ENCODE measurements around the gene PRR35. TPM values are rescaled to one million over a fixed set of nuclear protein-coding genes. Genes with fewer than 3 reads are reported as not detected.

PRR35 gene
- total RNA-seq, 4 donors from 2014 or later = not detected

DNA sequence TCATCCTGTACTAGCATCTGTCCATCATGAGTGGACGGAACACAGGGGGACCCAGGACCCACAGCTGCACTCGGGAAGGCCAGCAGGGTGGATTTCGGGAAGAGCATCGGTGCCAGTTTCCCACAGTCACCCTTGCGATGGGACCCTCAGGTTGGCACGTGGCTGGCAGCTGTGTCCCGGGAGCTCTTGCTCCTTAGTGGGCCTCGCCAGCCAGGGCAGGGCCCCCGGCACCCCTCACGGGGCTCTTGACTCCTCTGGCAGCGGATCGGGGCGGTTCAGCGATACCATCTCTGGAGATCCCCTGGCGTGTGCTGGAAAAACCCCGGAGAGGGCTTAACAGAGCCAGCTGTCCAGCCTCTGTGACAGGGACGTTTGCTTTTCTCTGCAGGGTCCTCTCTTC is 23.4 kb upstream of the PRR35 start:
- Histone ChIP-seq H3K27me3 (no peaks in the 10 kb centered on the region), H3K9me3 (no peaks in the 10 kb centered on the region), H3K4me1 (no peaks in the 10 kb centered on the region), H3K4me3 (replicated peaks in 1 of 3) (no peak overlapping the region), H3K27ac (no peak overlapping the region), H3K36me3 (no peaks in the 10 kb centered on the region)
- TF ChIP-seq, protein P1, sequence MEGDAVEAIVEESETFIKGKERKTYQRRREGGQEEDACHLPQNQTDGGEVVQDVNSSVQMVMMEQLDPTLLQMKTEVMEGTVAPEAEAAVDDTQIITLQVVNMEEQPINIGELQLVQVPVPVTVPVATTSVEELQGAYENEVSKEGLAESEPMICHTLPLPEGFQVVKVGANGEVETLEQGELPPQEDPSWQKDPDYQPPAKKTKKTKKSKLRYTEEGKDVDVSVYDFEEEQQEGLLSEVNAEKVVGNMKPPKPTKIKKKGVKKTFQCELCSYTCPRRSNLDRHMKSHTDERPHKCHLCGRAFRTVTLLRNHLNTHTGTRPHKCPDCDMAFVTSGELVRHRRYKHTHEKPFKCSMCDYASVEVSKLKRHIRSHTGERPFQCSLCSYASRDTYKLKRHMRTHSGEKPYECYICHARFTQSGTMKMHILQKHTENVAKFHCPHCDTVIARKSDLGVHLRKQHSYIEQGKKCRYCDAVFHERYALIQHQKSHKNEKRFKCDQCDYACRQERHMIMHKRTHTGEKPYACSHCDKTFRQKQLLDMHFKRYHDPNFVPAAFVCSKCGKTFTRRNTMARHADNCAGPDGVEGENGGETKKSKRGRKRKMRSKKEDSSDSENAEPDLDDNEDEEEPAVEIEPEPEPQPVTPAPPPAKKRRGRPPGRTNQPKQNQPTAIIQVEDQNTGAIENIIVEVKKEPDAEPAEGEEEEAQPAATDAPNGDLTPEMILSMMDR (IDR thresholded peaks at IDR 0.05) = no peak
- TF ChIP-seq POLR2A (IDR thresholded peaks at IDR 0.05) = no peak
- WGBS, 2 donors = 90% methylated on average over 3 to 8 of the region's 17 CpGs
- DNase-seq = no peak
- intact Hi-C loops (cut with DNase I) = no loop called here

GRCh38 chr16:537415-538335 is 22.5 kb upstream of the PRR35 start:
- no peak overlapping the region for H3K4me3 ChIP-seq (replicated peaks in 1 of 3)
- H3K9me3 ChIP-seq = no peaks in the 10 kb centered on the region
- H3K4me1 ChIP-seq = no peaks in the 10 kb centered on the region
- no peaks in the 10 kb centered on the region for H3K27me3 ChIP-seq
- H3K36me3 ChIP-seq = no peaks in the 10 kb centered on the region
- no peak overlapping the region for H3K27ac ChIP-seq
- WGBS, 2 donors = 95 to 96% methylated on average over 45 to 59 of the region's 60 CpGs
- no peak for TF ChIP-seq POLR2A (IDR thresholded peaks at IDR 0.05)
- no peak for DNase-seq
- intact Hi-C loops (cut with DNase I) = no loop called here

GRCh38 chr16:539901-540530 is 20.2 kb upstream of the PRR35 start:
- Histone ChIP-seq H3K27me3 (no peaks in the 10 kb centered on the region), H3K27ac (no peak overlapping the region), H3K4me1 (no peaks in the 10 kb centered on the region), H3K36me3 (no peaks in the 10 kb centered on the region), H3K4me3 (replicated peaks in 1 of 3) (no peak overlapping the region), H3K9me3 (no peaks in the 10 kb centered on the region)
- no peak for DNase-seq
- TF ChIP-seq POLR2A (IDR thresholded peaks at IDR 0.05) = no peak
- TF ChIP-seq, protein P1 (IDR thresholded peaks at IDR 0.05) = no peak
- intact Hi-C loops (cut with DNase I) = no loop called here
- 89 to 90% methylated on average over 20 of the region's 34 CpGs for WGBS, 2 donors

DNA sequence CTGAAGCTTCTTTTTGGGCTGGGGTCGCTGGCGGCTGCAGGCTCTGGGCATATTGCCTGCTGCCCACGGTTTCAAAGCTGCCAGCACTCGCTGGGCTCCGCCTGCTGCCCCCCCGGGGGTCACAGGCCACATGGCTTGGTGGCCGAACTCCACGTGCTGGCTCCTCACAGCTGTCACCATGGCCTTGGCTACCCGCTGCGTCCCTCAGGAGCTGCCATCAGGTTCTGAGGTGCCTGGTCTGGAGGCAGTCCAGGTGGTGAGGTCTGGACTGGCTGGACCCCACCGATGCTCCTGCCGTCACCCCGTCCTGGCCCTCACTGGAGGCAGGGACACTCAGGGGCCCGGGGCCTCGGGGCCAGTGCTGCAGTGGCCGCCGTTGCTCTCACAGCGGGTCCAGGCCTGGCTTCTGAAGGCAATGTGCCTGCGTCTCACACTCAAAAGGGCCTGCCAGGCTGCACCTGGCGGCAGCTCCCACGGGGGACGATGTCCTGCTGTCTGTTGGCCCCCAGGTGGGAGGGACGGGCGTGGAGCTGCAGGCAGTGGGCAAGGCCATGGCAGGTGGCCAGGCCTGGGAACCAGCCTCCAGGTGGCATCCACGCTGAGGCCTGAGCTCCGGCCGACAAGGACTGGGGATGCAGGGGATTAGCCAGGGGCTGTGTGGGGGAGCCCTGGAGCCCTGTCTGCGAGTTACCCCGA is 19.4 kb upstream of the PRR35 start:
- no peaks in the 10 kb centered on the region for H3K4me1 ChIP-seq
- no peak overlapping the region for H3K4me3 ChIP-seq (replicated peaks in 1 of 3)
- intact Hi-C loops (cut with DNase I) = no loop called here
- DNase-seq = no peak
- 75 to 94% methylated on average over 4 to 9 of the region's 29 CpGs for WGBS, 2 donors
- no peak for TF ChIP-seq POLR2A (IDR thresholded peaks at IDR 0.05)
- H3K36me3 ChIP-seq = no peaks in the 10 kb centered on the region
- no peaks in the 10 kb centered on the region for H3K27me3 ChIP-seq
- H3K9me3 ChIP-seq = no peaks in the 10 kb centered on the region
- H3K27ac ChIP-seq = no peak overlapping the region

GRCh38 chr16:543301-544164 is 16.7 kb upstream of the PRR35 start:
- Histone ChIP-seq H3K4me1 (no peaks in the 10 kb centered on the region), H3K9me3 (no peaks in the 10 kb centered on the region), H3K4me3 (replicated peaks in 1 of 3) (no peak overlapping the region), H3K27me3 (no peaks in the 10 kb centered on the region), H3K36me3 (no peaks in the 10 kb centered on the region), H3K27ac (no peak overlapping the region)
- no peak for TF ChIP-seq POLR2A (IDR thresholded peaks at IDR 0.05)
- intact Hi-C loops (cut with DNase I) = no loop called here
- no peak for DNase-seq
- WGBS, 2 donors = 89 to 93% methylated on average over 27 to 40 of the region's 51 CpGs

- H3K27me3 ChIP-seq = no peaks in the 10 kb centered on the region
Observed at GRCh38 chr16:544517-544916, 15.7 kb upstream of the PRR35 start.

More at GRCh38 chr16:544517-544916, 15.7 kb upstream of the PRR35 start:
- DNase-seq = no peak
- TF ChIP-seq POLR2A (IDR thresholded peaks at IDR 0.05) = no peak
- TF ChIP-seq, protein P1 (IDR thresholded peaks at IDR 0.05) = no peak
- H3K9me3 ChIP-seq = no peaks in the 10 kb centered on the region
- no peak overlapping the region for H3K27ac ChIP-seq
- intact Hi-C loops (cut with DNase I) = no loop called here
- WGBS, 2 donors = 96 to 97% methylated on average over 46 of the region's 46 CpGs
- H3K4me1 ChIP-seq = no peaks in the 10 kb centered on the region
- peaks cover 0 to 5% of the 10 kb centered on the region in 2 donors for H3K36me3 ChIP-seq
- H3K4me3 ChIP-seq (replicated peaks in 1 of 3) = no peak overlapping the region

Measured in thyroid gland (tissue), 4 donors.